Spleen (tissue), 7 donors: ENCODE data around the gene STING1.
A peak's percentile ranks its signal among the peaks of the same experiment; 100 is the strongest.

Source experiments
- POLR2A ChIP-seq, 3 donors: fragments of 450-650 bp; IDR thresholded peaks; one replicate each; pipeline ENCODE4 v1.5.1; 2017; ENCODE audit warnings: antibody characterized with exemption in 3 of 3, mild to moderate bottlenecking in 1 of 3
- POLR2AphosphoS5 ChIP-seq, 3 donors: sonication (generic); formaldehyde crosslinking; IDR thresholded peaks; one replicate each; pipeline ENCODE4 v1.5.1; 2017; ENCODE audit warnings: antibody characterized with exemption in 3 of 3
- TF ChIP-seq, protein P1 (sequence below), 11 experiments: fragments of 200-600 bp in 7 of 11; fragments of 450-650 bp in 4 of 11; sonication (generic) in 4 of 11; IDR thresholded peaks in 8 of 11; conservative IDR thresholded peaks in 3 of 11; 1 replicate in 7 of 11; 2 replicates in 4 of 11; pipeline versions ENCODE4 v1.4.0 to v1.8.0; 2016 to 2021; ENCODE audit warnings: antibody characterized with exemption in 11 of 11, inconsistent platforms in 4 of 11, mild to moderate bottlenecking in 1 of 11
- donor health status: DM: no; HTN: no; CAD: no; lungs with moderate emphysema.
- donor health status: DM: no; HTN: no; CAD: no.
- donor health status: DM: no; HTN: no; CAD: no.

DNA sequence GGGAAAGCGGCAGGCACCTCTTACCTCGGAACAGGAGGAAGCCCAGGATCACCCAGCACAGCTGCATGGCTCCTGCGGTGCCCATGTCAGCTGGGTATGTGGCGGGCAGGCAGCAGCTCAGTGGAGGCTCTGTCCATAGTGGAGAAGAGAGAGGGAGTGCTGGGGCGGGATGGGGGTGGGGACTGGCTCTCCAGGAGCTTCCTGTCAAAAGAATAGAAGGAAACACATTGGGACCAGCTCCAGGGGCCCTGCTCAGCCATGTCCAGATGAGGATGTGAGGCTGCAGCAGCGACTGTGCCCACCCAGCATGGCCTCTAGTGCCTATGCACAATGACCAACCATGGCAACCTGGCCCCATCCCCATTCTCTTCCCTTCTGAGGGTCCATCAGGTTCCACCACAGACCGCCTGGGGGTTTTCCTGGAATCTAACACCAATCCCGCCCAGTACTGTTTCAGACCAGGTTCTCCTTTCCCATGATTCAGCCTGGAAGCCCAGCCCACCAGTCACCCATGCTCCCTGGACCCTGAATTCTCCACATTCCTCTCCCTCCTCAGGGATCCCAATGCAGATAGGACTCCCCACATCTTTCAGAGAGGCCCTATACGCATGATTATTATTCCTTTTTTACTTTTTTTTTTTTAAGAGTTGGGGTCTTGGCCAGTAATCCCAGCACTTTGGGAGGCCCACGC is 19.8 kb downstream of the STING1 start, which contains the start of gene ECSCR:
- TF ChIP-seq, protein P1, sequence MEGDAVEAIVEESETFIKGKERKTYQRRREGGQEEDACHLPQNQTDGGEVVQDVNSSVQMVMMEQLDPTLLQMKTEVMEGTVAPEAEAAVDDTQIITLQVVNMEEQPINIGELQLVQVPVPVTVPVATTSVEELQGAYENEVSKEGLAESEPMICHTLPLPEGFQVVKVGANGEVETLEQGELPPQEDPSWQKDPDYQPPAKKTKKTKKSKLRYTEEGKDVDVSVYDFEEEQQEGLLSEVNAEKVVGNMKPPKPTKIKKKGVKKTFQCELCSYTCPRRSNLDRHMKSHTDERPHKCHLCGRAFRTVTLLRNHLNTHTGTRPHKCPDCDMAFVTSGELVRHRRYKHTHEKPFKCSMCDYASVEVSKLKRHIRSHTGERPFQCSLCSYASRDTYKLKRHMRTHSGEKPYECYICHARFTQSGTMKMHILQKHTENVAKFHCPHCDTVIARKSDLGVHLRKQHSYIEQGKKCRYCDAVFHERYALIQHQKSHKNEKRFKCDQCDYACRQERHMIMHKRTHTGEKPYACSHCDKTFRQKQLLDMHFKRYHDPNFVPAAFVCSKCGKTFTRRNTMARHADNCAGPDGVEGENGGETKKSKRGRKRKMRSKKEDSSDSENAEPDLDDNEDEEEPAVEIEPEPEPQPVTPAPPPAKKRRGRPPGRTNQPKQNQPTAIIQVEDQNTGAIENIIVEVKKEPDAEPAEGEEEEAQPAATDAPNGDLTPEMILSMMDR (IDR thresholded peaks at IDR 0.05 in 8 of 11, conservative IDR thresholded peaks at IDR 0.05 in 3 of 11), result no peak
- TF ChIP-seq POLR2A (IDR thresholded peaks at IDR 0.05) (no peak), POLR2AphosphoS5 (IDR thresholded peaks at IDR 0.05) (peak; percentile 34 to 67 (median 60))
